Measurements from ENCODE around the gene NLRP7.
"Not testable (repeated sequence)": the region's sequence is repeated elsewhere in the genome, so short reads cannot be mapped to it uniquely, and the experiment has no call there.

Gene NLRP7

GRCh38 chr19:54947381-54947780, at the start of gene NLRP7:
Gene NLRP7, minus strand, starts transcription at chr19:54947530.
- no peak for DNase-seq (ENCODE audit: low read depth in 2 of 2)

DNA sequence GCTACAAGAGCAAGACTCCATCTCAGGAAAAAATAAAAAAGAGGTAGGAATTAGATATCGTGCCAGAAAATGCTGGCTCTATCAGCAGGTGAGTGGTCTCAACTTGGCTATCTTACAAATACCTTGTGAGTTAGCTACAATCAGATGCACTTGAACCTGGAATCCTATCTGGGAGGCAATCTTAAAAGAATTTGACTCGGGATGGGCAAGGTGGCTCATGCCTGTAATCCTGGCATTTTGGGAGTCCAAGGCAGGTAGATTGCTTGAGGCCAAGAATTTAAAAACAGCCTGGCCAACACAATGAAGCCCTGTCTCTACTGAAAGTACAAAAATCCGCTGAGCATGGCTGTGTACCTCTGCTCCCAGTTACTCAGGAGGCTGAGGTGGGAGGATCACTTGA, 48.2 kb upstream of the NLRP7 start:
- DNase-seq (ENCODE audit: low read depth in 2 of 2), result no peak

GRCh38 chr19:54989531-54989930, 42.2 kb upstream of the NLRP7 start:
- DNase-seq (ENCODE audit: low read depth in 2 of 2), result not testable (repeated sequence)

DNA sequence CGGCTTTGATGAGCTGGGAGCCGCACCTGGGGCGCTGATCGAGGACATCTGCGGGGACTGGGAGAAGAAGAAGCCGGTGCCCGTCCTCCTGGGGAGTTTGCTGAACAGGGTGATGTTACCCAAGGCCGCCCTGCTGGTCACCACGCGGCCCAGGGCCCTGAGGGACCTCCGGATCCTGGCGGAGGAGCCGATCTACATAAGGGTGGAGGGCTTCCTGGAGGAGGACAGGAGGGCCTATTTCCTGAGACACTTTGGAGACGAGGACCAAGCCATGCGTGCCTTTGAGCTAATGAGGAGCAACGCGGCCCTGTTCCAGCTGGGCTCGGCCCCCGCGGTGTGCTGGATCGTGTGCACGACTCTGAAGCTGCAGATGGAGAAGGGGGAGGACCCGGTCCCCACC, 35.2 kb upstream of the NLRP7 start:
- not testable (repeated sequence) for DNase-seq (ENCODE audit: low read depth in 2 of 2)

DNA sequence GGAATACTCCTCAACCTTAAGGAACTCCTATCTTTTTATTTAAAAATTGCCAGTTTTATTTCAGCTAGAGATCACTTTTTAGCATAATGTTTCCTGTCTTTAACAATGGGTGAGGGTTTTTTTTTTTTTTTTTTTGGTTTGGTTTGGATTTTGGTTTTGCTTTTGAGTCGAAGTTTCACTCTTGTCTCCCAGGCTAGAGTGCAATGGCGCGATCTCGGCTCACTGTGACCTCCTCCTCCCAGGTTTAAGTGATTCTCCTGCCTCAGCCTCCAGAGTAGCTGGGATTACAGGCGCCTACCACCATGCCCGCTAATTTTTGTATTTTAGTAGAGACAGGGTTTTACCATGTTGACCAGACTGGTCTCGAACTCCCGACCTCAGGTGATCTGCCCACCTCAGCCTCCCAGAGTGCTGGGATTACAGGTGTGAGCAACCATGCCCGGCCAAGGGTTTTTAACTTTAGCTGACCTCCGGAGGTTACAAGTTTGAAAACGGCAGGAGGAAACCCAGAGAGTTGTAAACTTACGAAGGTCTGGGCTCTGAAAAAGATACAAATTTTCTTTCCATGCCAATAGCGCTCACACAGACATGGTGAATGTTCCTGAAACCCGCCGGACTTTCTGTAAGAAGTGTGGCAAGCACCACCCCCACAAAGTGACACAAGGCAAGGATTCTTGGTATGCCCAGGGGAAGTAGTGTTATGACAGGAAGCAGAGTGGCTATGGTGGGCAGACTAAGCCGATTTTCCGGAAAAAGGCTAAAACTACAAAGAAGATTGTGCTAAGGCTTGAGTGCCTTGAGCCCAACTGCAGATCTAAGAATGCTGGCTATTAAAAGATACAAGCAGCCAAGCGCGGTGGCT, 26.1 kb upstream of the NLRP7 start:
- not testable (repeated sequence) for DNase-seq (ENCODE audit: low read depth in 2 of 2)

- not testable (repeated sequence) for DNase-seq (ENCODE audit: low read depth in 2 of 2)
Measured at GRCh38 chr19:54971446-54971845, 24.1 kb upstream of the NLRP7 start.

DNA sequence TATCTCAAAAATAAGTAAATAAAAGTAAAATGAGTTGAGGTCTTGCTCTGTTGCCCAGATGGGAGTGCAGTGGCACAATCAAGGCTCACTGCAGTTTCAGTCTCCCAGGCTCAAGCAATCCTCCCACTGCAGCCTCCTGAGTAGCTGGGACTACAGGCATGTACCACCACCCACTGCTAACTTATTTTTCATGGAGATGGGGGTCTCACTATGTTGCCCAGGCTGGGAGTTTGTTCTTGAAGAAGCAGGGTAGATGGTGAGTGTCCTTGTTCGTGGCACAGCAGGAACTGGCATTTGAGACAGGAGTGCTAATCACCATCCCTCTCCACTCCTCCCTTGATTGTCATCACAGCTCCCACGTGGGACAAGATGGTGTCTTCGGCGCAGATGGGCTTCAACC, 22.3 kb upstream of the NLRP7 start:
- DNase-seq (ENCODE audit: low read depth in 2 of 2), result no peak

DNA sequence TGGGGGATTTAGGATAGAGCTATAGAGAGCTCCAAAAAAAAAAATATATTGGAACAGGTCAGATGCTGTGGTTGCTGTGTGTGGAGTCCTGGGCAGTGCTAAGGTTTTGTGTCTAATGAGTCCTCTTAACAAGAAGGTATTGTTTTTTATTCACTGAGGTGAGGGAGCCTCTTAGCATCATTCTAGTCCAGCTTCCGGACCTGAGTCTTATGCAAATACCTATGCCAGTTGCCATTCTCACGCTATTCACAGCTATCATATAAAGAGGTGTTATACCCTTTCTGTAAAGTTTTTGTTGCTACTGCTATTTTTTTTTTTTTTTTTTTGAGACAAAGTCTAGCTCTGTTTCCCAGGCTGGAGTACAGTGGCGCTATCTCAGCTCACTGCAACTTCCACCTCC, 20.3 kb upstream of the NLRP7 start:
- no peak for DNase-seq (ENCODE audit: low read depth in 2 of 2)

DNA sequence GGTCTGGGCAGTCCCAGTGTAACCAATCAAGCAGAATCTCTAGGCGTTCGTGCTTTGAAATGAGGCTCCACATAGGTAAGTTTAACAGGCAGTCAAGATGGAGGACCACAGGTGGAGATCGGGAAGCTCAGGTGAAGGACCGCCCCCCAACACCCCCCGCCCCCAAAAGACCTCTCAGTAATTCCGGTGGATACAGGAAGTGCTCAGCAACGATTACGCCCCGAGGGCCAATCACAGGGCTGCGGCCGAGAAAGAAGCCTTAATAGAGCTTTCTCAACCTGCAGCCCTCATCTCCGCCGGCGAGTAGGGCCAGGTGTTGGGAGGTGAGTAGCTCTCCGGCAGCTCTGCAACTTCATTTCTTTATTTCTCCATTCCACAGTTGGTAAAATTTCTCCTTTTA, 17.7 kb upstream of the NLRP7 start:
- DNase-seq (ENCODE audit: low read depth in 2 of 2), result not testable (repeated sequence)

DNA sequence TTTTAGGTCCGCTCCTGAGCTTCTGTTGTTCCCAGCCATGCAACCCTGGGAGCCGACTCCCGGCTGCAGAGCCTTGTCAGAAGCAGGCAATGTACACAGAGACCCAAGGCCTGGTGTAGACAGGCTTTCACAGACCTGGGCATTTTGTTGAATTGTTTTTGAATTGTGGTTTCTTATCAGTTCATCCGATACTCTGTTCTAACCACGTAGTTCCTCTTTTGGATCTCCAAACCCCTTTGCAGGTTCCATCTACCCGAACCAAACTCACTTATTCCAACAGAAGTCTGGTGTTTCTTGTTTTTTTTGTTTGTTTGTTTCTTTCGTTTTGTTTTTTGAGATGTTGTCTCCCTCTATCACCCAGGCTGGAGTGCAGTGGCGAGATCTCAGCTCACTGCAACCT, 12.5 kb upstream of the NLRP7 start:
- no peak for DNase-seq (ENCODE audit: low read depth in 2 of 2)

DNA sequence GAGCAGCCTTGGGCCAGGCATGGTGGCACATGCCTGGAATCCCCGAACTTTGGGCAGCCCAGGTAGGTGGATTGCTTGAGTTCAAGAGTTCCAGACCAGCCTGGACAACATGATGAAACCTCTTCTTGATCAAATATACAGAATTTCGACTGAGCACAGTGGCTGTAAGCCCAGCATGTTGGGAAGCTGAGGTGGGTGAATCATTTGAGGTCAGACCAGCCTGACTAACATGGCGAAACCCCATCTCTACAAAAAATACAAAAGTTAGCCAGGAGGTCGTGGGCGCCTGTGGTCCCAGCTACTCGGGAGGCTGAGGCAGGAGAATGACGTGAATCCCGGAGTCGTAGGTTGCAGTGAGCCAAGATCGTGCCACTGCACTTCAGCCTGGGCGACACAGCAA, 8.0 kb upstream of the NLRP7 start:
- DNase-seq (ENCODE audit: low read depth in 2 of 2), result no peak

DNA sequence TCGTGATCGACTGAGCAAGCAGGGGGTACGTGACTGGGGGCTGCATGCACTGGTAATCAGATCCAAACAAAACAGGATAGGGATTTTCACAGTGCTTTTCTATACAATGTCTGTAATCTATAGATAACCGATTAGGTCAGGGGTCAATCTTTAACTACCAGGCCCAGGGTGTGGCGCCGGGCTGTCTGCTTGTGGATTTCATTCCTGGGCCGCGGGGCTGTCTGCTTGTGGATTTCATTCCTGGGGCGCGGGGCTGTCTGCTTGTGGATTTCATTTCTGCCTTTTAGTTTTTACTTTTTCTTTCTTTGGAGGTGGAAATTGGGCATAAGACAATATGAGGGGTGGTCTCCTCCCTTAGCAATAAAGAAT, 6.0 kb upstream of the NLRP7 start:
- DNase-seq (ENCODE audit: low read depth in 2 of 2), result not testable (repeated sequence)

DNA sequence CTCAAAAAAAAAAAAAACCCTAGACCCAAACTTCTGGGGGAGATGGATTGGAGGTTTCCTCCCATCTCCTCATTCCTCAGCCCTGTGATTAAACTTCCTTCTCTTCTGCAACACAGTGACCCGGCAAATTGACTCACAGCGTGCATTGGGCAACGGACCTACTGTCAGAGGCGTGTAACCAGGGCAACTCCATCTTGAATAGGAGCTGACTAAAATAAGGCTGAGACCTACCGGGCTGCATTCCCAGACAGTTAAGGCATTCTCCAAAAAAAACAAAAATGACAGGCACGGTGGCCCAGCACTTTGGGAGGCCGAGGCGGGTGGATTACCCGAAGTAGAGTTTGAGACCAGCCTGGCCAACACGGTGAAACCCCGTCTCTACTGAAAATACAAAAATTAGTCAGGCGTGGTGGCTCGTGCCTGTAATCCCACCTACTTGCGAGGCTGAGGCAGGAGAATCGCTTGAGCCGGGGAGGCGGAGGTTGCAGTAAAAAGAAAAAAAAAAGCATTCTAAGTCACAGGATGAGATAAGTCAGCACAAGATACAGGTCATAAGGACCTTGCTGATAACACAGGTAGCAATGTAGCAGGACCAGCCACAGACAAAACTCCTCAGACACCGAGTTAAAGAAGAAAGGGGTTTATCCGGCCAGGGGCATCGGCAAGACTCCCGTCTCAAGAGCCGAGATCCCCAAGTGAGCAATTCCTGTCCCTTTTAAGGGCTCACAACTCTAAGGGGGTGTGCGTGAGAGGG, 5.4 kb upstream of the NLRP7 start:
- DNase-seq (ENCODE audit: low read depth in 2 of 2), result no peak

GRCh38 chr19:54950580-54950979, 3.2 kb upstream of the NLRP7 start:
- DNase-seq (ENCODE audit: low read depth in 2 of 2), result not testable (repeated sequence)

DNA sequence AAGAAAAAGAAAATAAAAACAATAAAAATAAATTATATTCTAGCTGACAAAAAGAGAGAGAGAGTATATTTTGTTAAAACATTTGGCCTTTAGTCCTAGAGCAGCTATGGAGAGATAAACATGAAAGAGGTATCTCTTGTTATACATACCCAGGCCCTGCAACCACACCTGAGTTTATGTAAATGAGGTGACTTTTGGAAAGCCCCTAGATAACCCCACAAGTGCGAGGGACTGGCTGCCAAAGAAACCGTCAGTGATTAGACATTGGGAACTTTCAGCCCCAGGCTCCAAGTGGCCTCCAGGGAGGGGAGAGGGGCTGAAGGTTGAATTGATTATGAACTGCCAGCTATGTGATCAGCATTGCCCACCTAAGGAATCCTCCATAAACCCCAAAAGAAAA, 2.1 kb upstream of the NLRP7 start:
- no peak for DNase-seq (ENCODE audit: low read depth in 2 of 2)

DNA sequence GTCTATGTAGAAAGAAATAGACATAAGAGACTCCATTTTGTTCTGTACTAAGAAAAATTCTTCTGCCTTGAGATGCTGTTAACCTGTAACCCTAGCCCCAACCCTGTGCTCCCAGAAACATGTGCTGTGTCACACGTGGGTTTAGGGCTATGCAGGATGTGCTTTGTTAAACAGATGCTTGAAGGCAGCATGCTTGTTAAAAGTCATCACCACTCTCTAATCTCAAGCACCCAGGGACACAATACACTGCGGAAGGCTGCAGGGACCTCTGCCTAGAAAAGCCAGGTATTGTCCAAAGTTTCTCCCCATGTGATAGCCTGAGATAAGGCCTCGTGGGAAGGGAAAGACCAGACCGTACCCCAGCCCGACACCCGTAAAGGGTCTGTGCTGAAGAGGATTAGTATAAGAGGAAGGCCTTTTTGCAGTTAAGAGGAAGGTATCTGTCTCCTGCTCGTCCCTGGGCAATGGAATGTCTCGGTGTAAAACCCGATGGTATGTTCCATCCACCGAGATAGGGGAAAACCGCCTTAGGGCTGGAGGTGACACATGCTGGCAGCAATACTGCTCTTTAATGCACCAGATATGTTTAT, 3.5 kb downstream of the NLRP7 start:
- not testable (repeated sequence) for DNase-seq (ENCODE audit: low read depth in 2 of 2)

- not testable (repeated sequence) for DNase-seq (ENCODE audit: low read depth in 2 of 2)
Measured at GRCh38 chr19:54939538-54939937, 7.8 kb downstream of the NLRP7 start.

DNA sequence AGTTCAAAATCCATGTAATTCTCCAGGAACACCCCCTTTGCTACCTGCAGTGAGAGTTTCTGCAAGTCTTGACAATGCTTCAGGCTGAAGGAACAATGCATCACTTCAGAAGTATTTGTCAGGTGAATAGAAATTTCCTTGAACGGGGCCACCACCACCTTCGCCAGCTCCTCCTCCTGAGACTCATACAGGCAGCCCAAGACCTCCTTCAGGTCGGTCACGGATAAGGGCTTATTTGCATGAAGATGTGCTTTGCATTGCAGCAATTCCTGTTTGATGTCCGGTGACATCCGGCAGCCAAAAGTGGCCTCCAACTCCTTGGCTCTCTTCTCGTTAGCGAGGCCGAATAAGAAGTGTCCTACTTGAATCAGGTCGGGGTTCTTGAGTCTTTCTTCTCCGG, 8.4 kb downstream of the NLRP7 start:
- no peak for DNase-seq (ENCODE audit: low read depth in 2 of 2)

DNA sequence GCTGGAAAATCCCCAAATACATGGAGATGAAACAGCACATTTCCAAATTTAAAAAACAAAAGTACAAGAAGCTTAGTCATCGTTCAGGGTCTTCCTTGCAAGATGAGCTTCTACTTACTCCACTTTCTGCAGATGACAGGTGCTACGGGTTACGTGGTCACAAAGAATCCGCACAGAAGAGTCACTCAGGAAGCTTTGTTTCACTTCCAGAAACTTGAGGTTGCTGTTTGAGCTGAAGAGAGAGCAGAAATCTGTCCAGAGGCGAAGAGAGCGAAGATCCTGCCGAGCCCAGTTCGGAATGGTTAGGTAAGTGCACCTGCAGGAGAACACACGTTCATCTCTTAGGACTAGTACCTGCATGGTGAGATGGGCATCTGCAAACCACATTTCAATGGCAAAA, 9.4 kb downstream of the NLRP7 start:
- no peak for DNase-seq (ENCODE audit: low read depth in 2 of 2)

DNA sequence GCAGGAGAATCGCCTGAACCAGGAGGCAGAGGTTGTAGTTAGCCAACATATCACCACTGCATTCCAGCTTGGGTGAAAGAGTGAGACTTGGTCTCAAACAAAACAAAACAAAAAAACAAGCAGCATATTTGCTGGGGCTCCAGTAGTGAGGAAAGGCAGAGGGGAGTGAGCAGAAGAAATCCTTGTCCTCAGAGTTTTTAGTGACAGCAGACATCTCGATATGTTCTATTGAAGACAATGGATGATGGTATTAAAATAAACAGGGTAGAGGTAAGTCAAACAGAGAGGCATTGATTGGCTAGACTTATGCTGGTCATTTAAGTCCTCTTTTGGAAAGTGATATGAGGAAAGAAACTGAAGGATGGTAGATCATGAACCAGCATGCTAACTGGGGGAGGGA, 19.0 kb downstream of the NLRP7 start:
- DNase-seq (ENCODE audit: low read depth in 2 of 2), result no peak

DNA sequence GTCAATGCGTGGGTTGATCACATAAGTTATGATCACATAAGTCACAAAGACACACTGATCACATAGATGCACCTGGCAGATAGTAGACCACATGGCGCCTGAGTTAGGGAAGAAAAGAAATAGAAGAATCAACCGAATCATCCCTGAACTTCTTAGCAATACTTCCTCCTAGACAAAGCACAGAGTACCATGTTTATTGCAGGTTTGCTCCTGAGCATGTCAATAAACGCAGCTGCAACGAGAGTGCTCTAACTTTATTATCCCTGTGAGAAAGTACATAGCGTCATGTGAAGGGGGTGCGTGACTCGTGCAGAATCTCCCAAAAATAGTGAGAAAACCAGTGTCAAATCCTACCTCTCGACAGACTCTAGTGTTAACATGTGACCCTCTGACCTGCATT, 24.1 kb downstream of the NLRP7 start:
- DNase-seq (ENCODE audit: low read depth in 2 of 2), result no peak

GRCh38 chr19:54921082-54921481, 26.2 kb downstream of the NLRP7 start:
- DNase-seq (ENCODE audit: low read depth in 2 of 2), result no peak

All from fibroblast of skin of left biceps (primary cell).